T-cell (primary cell): ENCODE measurements around the gene ANK3. TPM values are rescaled to one million over a fixed set of nuclear protein-coding genes. Genes with fewer than 3 reads are reported as not detected.

Experiments
- ATAC-seq, 4 experiments: fragments of 200-7000 bp in 3 of 4; fragments of 150-1000 bp in 1 of 4; cut with Tn5 transposase; replicated peaks in 1 of 4; 1 replicate in 3 of 4; 2 replicates in 1 of 4; pipeline ENCODE4 v1.10.0; 2021; ENCODE audit warnings: moderate library complexity in 3 of 4, mild to moderate bottlenecking in 2 of 4, moderate number of reproducible peaks in 1 of 4
- CTCF ChIA-PET, 2 donors: fragments of 300-600 bp; sonication (Branson Sonifier 250); formaldehyde crosslinking; loops; one replicate each; lab custom pipeline; 2022; ENCODE audit warnings: antibody characterized with exemption in 2 of 2; lab: Charles Lee
- POLR2A ChIA-PET, 2 donors: fragments of 300-600 bp; sonication (Branson Sonifier 250); formaldehyde crosslinking; loops; one replicate each; lab custom pipeline; 2022; ENCODE audit warnings: antibody characterized with exemption in 2 of 2; lab: Charles Lee
- DNase-seq, 35 experiments: peaks; one replicate each; pipeline versions ENCODE4 v3.0.0 to v3.0.0-alpha.2; 2013 to 2023
- H3K27ac ChIP-seq: one replicate; pipeline ENCODE4 v1.5.1; 2013; ENCODE audit warnings: low read length
- H3K27me3 ChIP-seq, 2 experiments: replicated peaks in 1 of 2; 1 replicate in 1 of 2; 2 replicates in 1 of 2; pipeline versions ENCODE4 v1.6.1 to v1.7.0; 2013; ENCODE audit warnings: low read length in 1 of 2, mixed read lengths in 1 of 2; ENCODE audit not compliant: control insufficient read depth in 2 of 2, insufficient read depth in 2 of 2; ENCODE audit errors: extremely low read depth in 1 of 2
- H3K36me3 ChIP-seq, 2 donors: 1 replicate in 1 of 2; 2 replicates in 1 of 2; pipeline versions ENCODE4 v1.6.1 to v1.7.0; 2013; ENCODE audit warnings: low read length in 1 of 2; ENCODE audit not compliant: control insufficient read depth in 2 of 2, insufficient read depth in 1 of 2; ENCODE audit errors: extremely low read depth in 1 of 2
- H3K4me1 ChIP-seq, 2 experiments: 1 replicate in 1 of 2; 2 replicates in 1 of 2; pipeline versions ENCODE4 v1.6.1 to v1.7.0; 2013; ENCODE audit warnings: low read length in 2 of 2, mixed read lengths in 1 of 2; ENCODE audit not compliant: insufficient read depth in 2 of 2, control insufficient read depth in 1 of 2; ENCODE audit errors: extremely low read depth in 1 of 2
- H3K4me3 ChIP-seq, 2 donors: 1 replicate in 1 of 2; 2 replicates in 1 of 2; pipeline versions ENCODE4 v1.5.1 to v1.7.0; 2013; ENCODE audit warnings: mild to moderate bottlenecking in 2 of 2, low read length in 1 of 2, moderate library complexity in 1 of 2; ENCODE audit not compliant: control insufficient read depth in 1 of 2; ENCODE audit errors: extremely low read depth in 1 of 2
- H3K9me3 ChIP-seq: 2 replicates; pipeline ENCODE4 v1.7.0; 2013
- H3K27ac Mint-ChIP-seq, 2 donors: one replicate each; pipeline ENCODE4 v1.8.0; 2020 to 2021; ENCODE audit warnings: mild to moderate bottlenecking in 2 of 2, mixed read lengths in 2 of 2
- H3K27me3 Mint-ChIP-seq, 2 donors: one replicate each; pipeline ENCODE4 v1.8.0; 2021 to 2022; ENCODE audit warnings: mixed read lengths in 2 of 2
- H3K36me3 Mint-ChIP-seq: one replicate; pipeline ENCODE4 v1.8.0; 2021; ENCODE audit warnings: mixed read lengths
- H3K4me1 Mint-ChIP-seq, 3 donors: one replicate each; pipeline ENCODE4 v1.8.0; 2020 to 2022; ENCODE audit warnings: mixed read lengths in 3 of 3, mild to moderate bottlenecking in 1 of 3
- H3K4me3 Mint-ChIP-seq, 3 donors: one replicate each; pipeline ENCODE4 v1.8.0; 2020 to 2022; ENCODE audit warnings: mild to moderate bottlenecking in 3 of 3, mixed read lengths in 3 of 3, moderate library complexity in 3 of 3
- H3K9me3 Mint-ChIP-seq, 3 donors: one replicate each; pipeline ENCODE4 v1.8.0; 2020 to 2022; ENCODE audit warnings: mixed read lengths in 3 of 3
- WGBS: methylation state at CpG from one replicate; pipeline ENCODE4 v1.1.5; 2013; ENCODE audit warnings: missing lambda C conversion rate; ENCODE audit not compliant: insufficient coverage; 5-methylcytosine and 5-hydroxymethylcytosine counted together
- total RNA-seq, 35 experiments: library from RNA in 6 of 35; stranded (reverse) in 6 of 35; fragments of 120-200 nt in 1 of 35; gene quantifications; one replicate each; pipeline versions ENCODE4 v1.2.1 to v1.2.4 and lab custom pipeline; 2013 to 2026

The ANK3 gene
- total RNA-seq, 5 donors from 2014 or later (not counting 1 experiment from before 2014, with no cell fraction given): 43.0 to 74.8 (median 56.7) TPM

GRCh38 chr10:60385399-60385738 lies 4.3 kb downstream of the ANK3 start:
- Mint-ChIP-seq H3K36me3 (no peaks in the 10 kb centered on the region), H3K4me1 (peaks cover 18 to 32% (median 19%) of the 10 kb centered on the region in 3 donors), H3K27ac (no peak overlapping the region), H3K9me3 (no peaks in the 10 kb centered on the region), H3K4me3 (no peak overlapping the region), H3K27me3 (no peaks in the 10 kb centered on the region)
- no peak overlapping the region for H3K4me3 ChIP-seq
- ATAC-seq: no peak
- H3K36me3 ChIP-seq: no peaks in the 10 kb centered on the region
- H3K4me1 ChIP-seq: peaks cover 0 to 3% of the 10 kb centered on the region in 2 experiments
- no CpG with 5 or more reads among the region's 1 CpG for WGBS
- DNase-seq: no peak
- no peak overlapping the region for H3K27ac ChIP-seq
- no peaks in the 10 kb centered on the region for H3K9me3 ChIP-seq
- ChIA-PET POLR2A (no interaction called here), CTCF (no interaction called here)
- H3K27me3 ChIP-seq: no peaks in the 10 kb centered on the region

GRCh38 chr10:60384708-60385398 lies 4.8 kb downstream of the ANK3 start:
- H3K27ac Mint-ChIP-seq: no peak overlapping the region

GRCh38 chr10:60384011-60384410 lies 5.7 kb downstream of the ANK3 start:
- ATAC-seq (no peak), DNase-seq (no peak)
- ChIA-PET POLR2A (no interaction called here), CTCF (interaction anchor here (0.5 to 0.6 kb wide), 2 partner anchors 25 to 357 kb away, joined by 3 read pairs; no protein-coding TSS in a partner anchor)
- Mint-ChIP-seq H3K27me3 (no peaks in the 10 kb centered on the region), H3K36me3 (no peaks in the 10 kb centered on the region), H3K27ac (no peak overlapping the region), H3K4me1 (peaks cover 5 to 18% (median 8%) of the 10 kb centered on the region in 3 donors), H3K4me3 (no peak overlapping the region), H3K9me3 (no peaks in the 10 kb centered on the region)
- Histone ChIP-seq H3K36me3 (no peaks in the 10 kb centered on the region), H3K4me3 (no peak overlapping the region), H3K9me3 (no peaks in the 10 kb centered on the region), H3K4me1 (peaks cover 0 to 2% of the 10 kb centered on the region in 2 experiments), H3K27me3 (no peaks in the 10 kb centered on the region), H3K27ac (no peak overlapping the region)
- WGBS: no CpG with 5 or more reads among the region's 1 CpG

More at GRCh38 chr10:60384708-60385398, 4.8 kb downstream of the ANK3 start:
- Histone ChIP-seq H3K27me3 (no peaks in the 10 kb centered on the region), H3K36me3 (no peaks in the 10 kb centered on the region), H3K4me3 (no peak overlapping the region), H3K4me1 (peaks cover 0 to 3% of the 10 kb centered on the region in 2 experiments), H3K27ac (no peak overlapping the region), H3K9me3 (no peaks in the 10 kb centered on the region)
- 73% methylated on average over 5 of the region's 5 CpGs for WGBS
- Mint-ChIP-seq H3K27me3 (no peaks in the 10 kb centered on the region), H3K4me1 (peaks cover 13 to 27% (median 14%) of the 10 kb centered on the region in 3 donors), H3K36me3 (no peaks in the 10 kb centered on the region), H3K9me3 (no peaks in the 10 kb centered on the region), H3K4me3 (no peak overlapping the region)
- no peak for ATAC-seq
- POLR2A ChIA-PET: no interaction called here
- CTCF ChIA-PET: interaction anchor here (0.5 to 0.6 kb wide), 2 partner anchors 25 to 356 kb away, joined by 3 read pairs; no protein-coding TSS in a partner anchor
- DNase-seq: no peak

GRCh38 chr10:60382946-60383681 lies 6.6 kb downstream of the ANK3 start:
- no peaks in the 10 kb centered on the region for H3K4me1 ChIP-seq
- H3K36me3 ChIP-seq: no peaks in the 10 kb centered on the region
- no peaks in the 10 kb centered on the region for H3K27me3 ChIP-seq
- H3K36me3 Mint-ChIP-seq: no peaks in the 10 kb centered on the region
- no peak for DNase-seq
- 100% methylated on average over 1 of the region's 1 CpG for WGBS
- POLR2A ChIA-PET: no interaction called here
- no peak overlapping the region for H3K27ac Mint-ChIP-seq
- no peak for ATAC-seq
- no peak overlapping the region for H3K27ac ChIP-seq
- peaks cover 6 to 17% (median 8%) of the 10 kb centered on the region in 3 donors for H3K4me1 Mint-ChIP-seq
- no peaks in the 10 kb centered on the region for H3K9me3 ChIP-seq
- no peak overlapping the region for H3K4me3 Mint-ChIP-seq
- H3K27me3 Mint-ChIP-seq: no peaks in the 10 kb centered on the region
- no peak overlapping the region for H3K4me3 ChIP-seq
- CTCF ChIA-PET: interaction anchor here in 1 of 2 donors (0.5 kb wide), 1 partner anchor 16 kb away, joined by 3 read pairs; no protein-coding TSS in a partner anchor
- no peaks in the 10 kb centered on the region for H3K9me3 Mint-ChIP-seq

GRCh38 chr10:60380781-60381180 lies 8.9 kb downstream of the ANK3 start:
- Mint-ChIP-seq H3K9me3 (no peaks in the 10 kb centered on the region), H3K4me1 (peaks cover 6 to 17% (median 8%) of the 10 kb centered on the region in 3 donors), H3K27me3 (no peaks in the 10 kb centered on the region), H3K4me3 (no peak overlapping the region), H3K27ac (no peak overlapping the region), H3K36me3 (no peaks in the 10 kb centered on the region)
- Histone ChIP-seq H3K4me1 (no peaks in the 10 kb centered on the region), H3K36me3 (no peaks in the 10 kb centered on the region), H3K27me3 (no peaks in the 10 kb centered on the region), H3K27ac (no peak overlapping the region), H3K4me3 (no peak overlapping the region), H3K9me3 (no peaks in the 10 kb centered on the region)
- DNase-seq (no peak), ATAC-seq (no peak)
- ChIA-PET CTCF (no interaction called here), POLR2A (no interaction called here)
- 90% methylated on average over 1 of the region's 5 CpGs for WGBS

GRCh38 chr10:60377955-60378354 lies 11.7 kb downstream of the ANK3 start:
- CTCF ChIA-PET: no interaction called here
- POLR2A ChIA-PET: no interaction called here

More at GRCh38 chr10:60377955-60378354, 11.7 kb downstream of the ANK3 start:
- no peaks in the 10 kb centered on the region for H3K36me3 ChIP-seq
- H3K27ac ChIP-seq: no peak overlapping the region
- Mint-ChIP-seq H3K4me3 (no peak overlapping the region), H3K9me3 (no peaks in the 10 kb centered on the region), H3K27me3 (no peaks in the 10 kb centered on the region), H3K4me1 (peaks cover 0 to 5% (median 5%) of the 10 kb centered on the region in 3 donors), H3K36me3 (peaks cover 9% of the 10 kb centered on the region), H3K27ac (no peak overlapping the region)
- ATAC-seq (no peak), DNase-seq (no peak)
- no CpG with 5 or more reads among the region's 1 CpG for WGBS
- H3K4me3 ChIP-seq: no peak overlapping the region
- H3K27me3 ChIP-seq: no peaks in the 10 kb centered on the region
- H3K4me1 ChIP-seq: no peaks in the 10 kb centered on the region
- H3K9me3 ChIP-seq: no peaks in the 10 kb centered on the region
